Neural cell (in vitro differentiated cells): Measurements from ENCODE around the gene PVALB.

Experiments used
- CTCF ChIP-seq: fragments of 450-650 bp; IDR thresholded peaks from 2 replicates; pipeline ENCODE4 v1.5.1; 2014; ENCODE audit warnings: antibody characterized with exemption, mild to moderate bottlenecking, moderate library complexity; ENCODE audit not compliant: poor library complexity, severe bottlenecking
- EP300 ChIP-seq: fragments of 450-650 bp; conservative IDR thresholded peaks from 2 replicates; pipeline ENCODE4 v1.6.1; 2014; ENCODE audit warnings: antibody characterized with exemption, mild to moderate bottlenecking, moderate library complexity; ENCODE audit not compliant: poor library complexity, severe bottlenecking
- EZH2 ChIP-seq: fragments of 200-600, 300-800 bp; shearing (Covaris generic), sonication (generic); IDR thresholded peaks from 2 replicates; pipeline ENCODE4 v1.6.1; 2014; ENCODE audit warnings: antibody characterized with exemption, low read length, borderline replicate concordance, mild to moderate bottlenecking; ENCODE audit not compliant: insufficient read depth, poor library complexity, severe bottlenecking
- MXI1 ChIP-seq: fragments of 450-650 bp; conservative IDR thresholded peaks from 2 replicates; pipeline ENCODE4 v1.6.1; 2014; ENCODE audit warnings: antibody characterized with exemption, mild to moderate bottlenecking; ENCODE audit not compliant: poor library complexity, severe bottlenecking
- POLR2AphosphoS5 ChIP-seq: IDR thresholded peaks from 2 replicates; pipeline ENCODE4 v1.6.1; 2012
- REST ChIP-seq: IDR thresholded peaks from 2 replicates; pipeline ENCODE4 v1.6.1; 2012; ENCODE audit warnings: borderline replicate concordance
- TAF1 ChIP-seq: IDR thresholded peaks from 2 replicates; pipeline ENCODE4 v1.6.1; 2012; ENCODE audit warnings: low read depth

GRCh38 chr22:36771356-36772063 is 45.3 kb downstream of the PVALB start:
- TF ChIP-seq CTCF = no peak
- no peak for TF ChIP-seq REST
- TF ChIP-seq POLR2AphosphoS5 = no peak
- TF ChIP-seq EZH2 = no peak
- no peak for TF ChIP-seq EP300
- no peak for TF ChIP-seq MXI1
- TF ChIP-seq TAF1 = no peak
